HL-60 (cell line): ENCODE results near the gene KRT86.

Source experiments
- DNase-seq, 2 experiments: peaks; one replicate each; pipeline ENCODE4 v3.0.0-alpha.2; 2010 to 2020; ENCODE audit warnings: low read depth in 1 of 2, low spot score in 1 of 2
- H3K27ac ChIP-seq: fragments of 250-450 bp; sonication (Bioruptor Pico); replicated peaks from 2 replicates; pipeline ENCODE4 v1.5.1; 2020; ENCODE audit warnings: mild to moderate bottlenecking, moderate library complexity
- H3K27me3 ChIP-seq: fragments of 250-450 bp; sonication (Bioruptor Pico); 2 replicates; pipeline ENCODE4 v1.5.1; 2021; ENCODE audit warnings: mild to moderate bottlenecking, moderate library complexity; ENCODE audit not compliant: insufficient read depth, poor library complexity, severe bottlenecking
- H3K4me3 ChIP-seq: replicated peaks from 2 replicates; pipeline ENCODE4 v1.5.1; 2011; ENCODE audit warnings: mild to moderate bottlenecking, control low read depth, low read length; ENCODE audit not compliant: insufficient read depth
- CTCF ChIP-seq: IDR thresholded peaks from one replicate; pipeline ENCODE4 v1.5.1; 2011; ENCODE audit warnings: low read length, control low read depth, inconsistent platforms; ENCODE audit not compliant: insufficient read depth
- GABPA ChIP-seq: IDR thresholded peaks from 2 replicates; pipeline ENCODE4 v1.6.1; 2012; ENCODE audit warnings: low read depth
- POLR2AphosphoS5 ChIP-seq: IDR thresholded peaks from 2 replicates; pipeline ENCODE4 v1.6.1; 2012; ENCODE audit warnings: low read depth
- SPI1 ChIP-seq: IDR thresholded peaks from 2 replicates; pipeline ENCODE4 v1.6.1; 2012; ENCODE audit warnings: low read depth, mild to moderate bottlenecking, borderline replicate concordance
- TF ChIP-seq, protein P1 (sequence below): IDR thresholded peaks from 2 replicates; pipeline ENCODE4 v1.6.1; 2012; ENCODE audit warnings: low read depth; ENCODE audit not compliant: insufficient replicate concordance

KRT86 gene

DNA sequence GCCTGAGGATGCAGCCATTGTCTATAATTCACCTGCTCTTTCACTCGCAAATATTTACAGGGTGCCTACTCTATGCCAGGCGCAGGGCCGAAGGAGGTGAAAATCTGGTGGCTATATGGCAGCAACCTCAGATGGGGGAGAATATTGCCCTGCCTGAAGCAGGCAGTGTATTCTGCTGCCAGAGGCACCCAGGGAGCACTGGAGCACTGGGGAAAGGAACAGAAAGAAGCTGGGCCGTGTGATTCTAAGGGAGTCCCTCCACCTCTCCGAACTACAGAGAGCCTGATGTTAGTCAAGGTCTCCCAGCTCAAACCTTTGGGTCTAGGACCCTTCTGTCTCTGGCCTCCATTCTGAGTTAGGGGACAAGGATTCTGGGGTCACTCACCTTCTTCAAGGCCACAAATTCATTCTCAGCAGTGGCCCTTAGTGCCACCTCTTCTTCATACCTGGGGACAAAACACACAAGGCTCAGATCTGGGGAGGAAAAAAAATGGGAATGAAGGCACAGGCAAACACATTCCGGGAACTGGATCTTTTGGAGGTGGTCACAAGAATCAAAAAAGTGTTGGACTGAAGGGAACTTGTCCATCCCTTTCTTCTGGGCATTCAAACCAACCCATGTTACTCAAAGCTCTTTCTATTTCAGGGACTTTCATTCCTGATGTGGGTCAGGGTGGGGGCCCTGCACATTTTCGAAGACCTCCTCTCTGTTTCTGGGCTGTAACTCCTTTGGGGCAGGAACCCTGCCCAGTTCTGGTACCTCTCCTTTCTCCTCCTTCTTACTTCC, 19.3 kb upstream of the KRT86 start:
- Histone ChIP-seq H3K27ac (no peak overlapping the region), H3K4me3 (no peak overlapping the region), H3K27me3 (peaks cover 32% of the 10 kb centered on the region)
- DNase-seq, result no peak
- TF ChIP-seq, protein P1, sequence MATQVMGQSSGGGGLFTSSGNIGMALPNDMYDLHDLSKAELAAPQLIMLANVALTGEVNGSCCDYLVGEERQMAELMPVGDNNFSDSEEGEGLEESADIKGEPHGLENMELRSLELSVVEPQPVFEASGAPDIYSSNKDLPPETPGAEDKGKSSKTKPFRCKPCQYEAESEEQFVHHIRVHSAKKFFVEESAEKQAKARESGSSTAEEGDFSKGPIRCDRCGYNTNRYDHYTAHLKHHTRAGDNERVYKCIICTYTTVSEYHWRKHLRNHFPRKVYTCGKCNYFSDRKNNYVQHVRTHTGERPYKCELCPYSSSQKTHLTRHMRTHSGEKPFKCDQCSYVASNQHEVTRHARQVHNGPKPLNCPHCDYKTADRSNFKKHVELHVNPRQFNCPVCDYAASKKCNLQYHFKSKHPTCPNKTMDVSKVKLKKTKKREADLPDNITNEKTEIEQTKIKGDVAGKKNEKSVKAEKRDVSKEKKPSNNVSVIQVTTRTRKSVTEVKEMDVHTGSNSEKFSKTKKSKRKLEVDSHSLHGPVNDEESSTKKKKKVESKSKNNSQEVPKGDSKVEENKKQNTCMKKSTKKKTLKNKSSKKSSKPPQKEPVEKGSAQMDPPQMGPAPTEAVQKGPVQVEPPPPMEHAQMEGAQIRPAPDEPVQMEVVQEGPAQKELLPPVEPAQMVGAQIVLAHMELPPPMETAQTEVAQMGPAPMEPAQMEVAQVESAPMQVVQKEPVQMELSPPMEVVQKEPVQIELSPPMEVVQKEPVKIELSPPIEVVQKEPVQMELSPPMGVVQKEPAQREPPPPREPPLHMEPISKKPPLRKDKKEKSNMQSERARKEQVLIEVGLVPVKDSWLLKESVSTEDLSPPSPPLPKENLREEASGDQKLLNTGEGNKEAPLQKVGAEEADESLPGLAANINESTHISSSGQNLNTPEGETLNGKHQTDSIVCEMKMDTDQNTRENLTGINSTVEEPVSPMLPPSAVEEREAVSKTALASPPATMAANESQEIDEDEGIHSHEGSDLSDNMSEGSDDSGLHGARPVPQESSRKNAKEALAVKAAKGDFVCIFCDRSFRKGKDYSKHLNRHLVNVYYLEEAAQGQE, result no peak
- TF ChIP-seq SPI1 (no peak), POLR2AphosphoS5 (no peak), GABPA (no peak), CTCF (no peak)

- H3K27ac ChIP-seq, result no peak overlapping the region
- TF ChIP-seq GABPA (no peak), CTCF (no peak)
- TF ChIP-seq, protein P1, result no peak
- no peak for DNase-seq
- H3K4me3 ChIP-seq, result no peak overlapping the region
- H3K27me3 ChIP-seq, result peaks cover 28% of the 10 kb centered on the region
Measured at GRCh38 chr12:52255926-52256583, 18.4 kb upstream of the KRT86 start.

DNA sequence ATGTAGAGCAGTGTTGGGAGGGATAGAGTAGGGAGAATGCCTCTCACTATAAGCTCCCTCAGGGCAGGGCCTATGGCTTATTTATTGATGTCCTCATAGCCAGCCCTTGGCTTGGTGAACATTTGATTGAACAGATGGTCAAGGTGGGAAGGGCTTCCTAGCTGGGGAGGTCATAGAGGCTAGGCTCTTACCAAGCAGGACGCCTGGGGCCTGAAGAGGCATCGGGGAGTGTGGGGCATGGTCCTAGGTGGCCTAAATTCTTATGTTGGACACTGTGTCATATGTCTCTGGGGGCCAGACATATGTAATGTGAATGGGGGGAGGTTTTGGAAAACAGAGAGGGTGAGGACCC, 17.9 kb upstream of the KRT86 start:
- Histone ChIP-seq H3K27ac (no peak overlapping the region), H3K4me3 (no peak overlapping the region), H3K27me3 (peaks cover 28% of the 10 kb centered on the region)
- TF ChIP-seq CTCF, result no peak
- no peak for TF ChIP-seq SPI1
- DNase-seq, result no peak
